ENCODE measurements around the gene NAT14.

DNA sequence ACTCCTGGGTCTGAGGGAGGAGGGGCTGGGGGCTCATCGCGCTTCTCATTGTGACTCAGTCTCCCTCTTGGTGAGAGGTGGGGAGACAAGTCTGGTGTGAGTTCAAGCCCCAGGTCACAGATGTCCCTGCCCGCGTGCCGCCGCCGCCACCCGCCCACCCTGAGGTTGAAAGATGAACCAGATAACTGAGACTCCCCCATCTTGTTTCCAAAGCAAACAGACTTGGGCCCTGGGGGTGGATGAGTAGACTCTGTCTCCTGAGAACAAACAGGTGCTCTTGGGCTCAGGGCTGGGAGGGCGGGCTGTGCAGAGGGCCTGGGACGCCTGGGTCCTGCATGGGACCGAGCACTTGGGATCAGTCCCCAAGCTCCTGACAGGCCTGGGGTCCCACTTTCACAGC is 51.4 kb downstream of the NAT14 start:
- TF ChIP-seq FOS (IDR thresholded peaks at IDR 0.05; ENCODE audit: borderline replicate concordance, insufficient read depth, low read length) (no peak), POLR2A (IDR thresholded peaks at IDR 0.05; ENCODE audit: low read depth, low read length) (no peak), POLR2AphosphoS5 (IDR thresholded peaks at IDR 0.05; ENCODE audit: insufficient read depth, low read depth, low read length) (no peak), EZH2 (IDR thresholded peaks at IDR 0.05; ENCODE audit: borderline replicate concordance, low read depth, low read length, severe bottlenecking) (no peak), MYC (IDR thresholded peaks at IDR 0.05; ENCODE audit: low read depth, low read length) (no peak)
- TF ChIP-seq, protein P1, sequence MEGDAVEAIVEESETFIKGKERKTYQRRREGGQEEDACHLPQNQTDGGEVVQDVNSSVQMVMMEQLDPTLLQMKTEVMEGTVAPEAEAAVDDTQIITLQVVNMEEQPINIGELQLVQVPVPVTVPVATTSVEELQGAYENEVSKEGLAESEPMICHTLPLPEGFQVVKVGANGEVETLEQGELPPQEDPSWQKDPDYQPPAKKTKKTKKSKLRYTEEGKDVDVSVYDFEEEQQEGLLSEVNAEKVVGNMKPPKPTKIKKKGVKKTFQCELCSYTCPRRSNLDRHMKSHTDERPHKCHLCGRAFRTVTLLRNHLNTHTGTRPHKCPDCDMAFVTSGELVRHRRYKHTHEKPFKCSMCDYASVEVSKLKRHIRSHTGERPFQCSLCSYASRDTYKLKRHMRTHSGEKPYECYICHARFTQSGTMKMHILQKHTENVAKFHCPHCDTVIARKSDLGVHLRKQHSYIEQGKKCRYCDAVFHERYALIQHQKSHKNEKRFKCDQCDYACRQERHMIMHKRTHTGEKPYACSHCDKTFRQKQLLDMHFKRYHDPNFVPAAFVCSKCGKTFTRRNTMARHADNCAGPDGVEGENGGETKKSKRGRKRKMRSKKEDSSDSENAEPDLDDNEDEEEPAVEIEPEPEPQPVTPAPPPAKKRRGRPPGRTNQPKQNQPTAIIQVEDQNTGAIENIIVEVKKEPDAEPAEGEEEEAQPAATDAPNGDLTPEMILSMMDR (IDR thresholded peaks at IDR 0.05; ENCODE audit: extremely low read depth in 1 of 2, insufficient read depth in 1 of 2, low read depth in 1 of 2, low read length in 2 of 2), result no peak
